SK-N-SH treated with all-trans-retinoic acid at 6 μM for 48 hours (cell line): ENCODE measurements around the gene CEP128.

ENCODE experiments used
- ARNTL ChIP-seq: fragments of 450-650 bp; formaldehyde crosslinking; IDR thresholded peaks from 2 replicates; pipeline ENCODE4 v1.5.0; 2020; ENCODE audit warnings: low read depth, mild to moderate bottlenecking, moderate library complexity, borderline replicate concordance
- CREB5 ChIP-seq: fragments of 250-450 bp; sonication (Bioruptor Pico); IDR thresholded peaks from 2 replicates; pipeline ENCODE4 v1.5.1; 2020; ENCODE audit warnings: low read depth, mild to moderate bottlenecking, moderate library complexity
- OSR1 ChIP-seq: fragments of 250-450 bp; sonication (Bioruptor Pico); IDR thresholded peaks from 2 replicates; pipeline ENCODE4 v1.8.0; 2022; ENCODE audit warnings: moderate library complexity, mild to moderate bottlenecking, inconsistent platforms
- PATZ1 ChIP-seq: fragments of 250-450 bp; sonication (Bioruptor Pico); IDR thresholded peaks from 2 replicates; pipeline ENCODE4 v1.8.0; 2020; ENCODE audit warnings: mild to moderate bottlenecking, moderate library complexity, borderline replicate concordance
- POU6F1 ChIP-seq: fragments of 250-450 bp; sonication (Bioruptor Pico); IDR thresholded peaks from 2 replicates; pipeline ENCODE4 v1.8.0; 2021; ENCODE audit warnings: low read depth, mild to moderate bottlenecking, moderate library complexity, borderline replicate concordance
- PPARA ChIP-seq: fragments of 250-450 bp; sonication (Bioruptor Pico); IDR thresholded peaks from 2 replicates; pipeline ENCODE4 v1.5.0; 2020; ENCODE audit warnings: mild to moderate bottlenecking, borderline replicate concordance
- TCF4 ChIP-seq: fragments of 250-450 bp; sonication (Bioruptor Pico); IDR thresholded peaks from 2 replicates; pipeline ENCODE4 v1.8.0; 2021; ENCODE audit warnings: mild to moderate bottlenecking, moderate library complexity, borderline replicate concordance
- TOX ChIP-seq: fragments of 250-450 bp; sonication (Bioruptor Pico); IDR thresholded peaks from 2 replicates; pipeline ENCODE4 v1.8.0; 2021; ENCODE audit warnings: mild to moderate bottlenecking, moderate library complexity, borderline replicate concordance
- TSHZ2 ChIP-seq: fragments of 250-450 bp; sonication (Bioruptor Pico); IDR thresholded peaks from 2 replicates; pipeline ENCODE4 v1.5.0; 2020; ENCODE audit warnings: mild to moderate bottlenecking, moderate library complexity
- ZC3H10 ChIP-seq: fragments of 250-450 bp; sonication (Bioruptor Pico); IDR thresholded peaks from 2 replicates; pipeline ENCODE4 v1.5.1; 2021; ENCODE audit warnings: mild to moderate bottlenecking, moderate library complexity
- ZFP3 ChIP-seq: fragments of 250-450 bp; sonication (Bioruptor Pico); IDR thresholded peaks from 2 replicates; pipeline ENCODE4 v1.5.0; 2020; ENCODE audit warnings: mild to moderate bottlenecking, moderate library complexity
- ZFP30 ChIP-seq: fragments of 450-650 bp; formaldehyde crosslinking; IDR thresholded peaks from 2 replicates; pipeline ENCODE4 v1.5.0; 2022; ENCODE audit warnings: mild to moderate bottlenecking, moderate library complexity
- ZNF70 ChIP-seq: fragments of 450-650 bp; formaldehyde crosslinking; IDR thresholded peaks from 2 replicates; pipeline ENCODE4 v1.5.0; 2020; ENCODE audit warnings: mild to moderate bottlenecking, moderate library complexity
- ZNF8 ChIP-seq: fragments of 450-650 bp; formaldehyde crosslinking; IDR thresholded peaks from 2 replicates; pipeline ENCODE4 v1.5.0; 2020; ENCODE audit warnings: mild to moderate bottlenecking, moderate library complexity

- TF ChIP-seq PATZ1 (CRISPR knock-in tag) (no peak), ZFP3 (CRISPR knock-in tag) (no peak), TCF4 (CRISPR knock-in tag) (no peak), PPARA (CRISPR knock-in tag) (no peak), TSHZ2 (CRISPR knock-in tag) (no peak), POU6F1 (CRISPR knock-in tag) (no peak), CREB5 (CRISPR knock-in tag) (no peak), TOX (CRISPR knock-in tag) (no peak), OSR1 (no peak), ARNTL (CRISPR knock-in tag) (no peak), ZC3H10 (no peak), ZNF70 (CRISPR knock-in tag) (no peak), ZFP30 (no peak), ZNF8 (CRISPR knock-in tag) (no peak)
Observed at GRCh38 chr14:80771201-80771600, 170.3 kb downstream of the CEP128 start.
